Measurements from ENCODE around the gene FAH.

- no peak for TF ChIP-seq EP300 (IDR thresholded peaks at IDR 0.05)
- no peak for TF ChIP-seq CTCF (IDR thresholded peaks at IDR 0.05)
These were observed 78.6 kb downstream of the FAH start for GRCh38 chr15:80231371-80231770.

All from tibial nerve (tissue), 4 donors.